ENCODE measurements around the gene FBXO31. TPM values are rescaled to one million over a fixed set of nuclear protein-coding genes. Genes with fewer than 3 reads are reported as not detected.
"Not testable (repeated sequence)": the region's sequence is repeated elsewhere in the genome, so short reads cannot be mapped to it uniquely, and the experiment has no call there.

Gene FBXO31
- total RNA-seq, 1 experiment from 2014 or later = 40.4 TPM

DNA sequence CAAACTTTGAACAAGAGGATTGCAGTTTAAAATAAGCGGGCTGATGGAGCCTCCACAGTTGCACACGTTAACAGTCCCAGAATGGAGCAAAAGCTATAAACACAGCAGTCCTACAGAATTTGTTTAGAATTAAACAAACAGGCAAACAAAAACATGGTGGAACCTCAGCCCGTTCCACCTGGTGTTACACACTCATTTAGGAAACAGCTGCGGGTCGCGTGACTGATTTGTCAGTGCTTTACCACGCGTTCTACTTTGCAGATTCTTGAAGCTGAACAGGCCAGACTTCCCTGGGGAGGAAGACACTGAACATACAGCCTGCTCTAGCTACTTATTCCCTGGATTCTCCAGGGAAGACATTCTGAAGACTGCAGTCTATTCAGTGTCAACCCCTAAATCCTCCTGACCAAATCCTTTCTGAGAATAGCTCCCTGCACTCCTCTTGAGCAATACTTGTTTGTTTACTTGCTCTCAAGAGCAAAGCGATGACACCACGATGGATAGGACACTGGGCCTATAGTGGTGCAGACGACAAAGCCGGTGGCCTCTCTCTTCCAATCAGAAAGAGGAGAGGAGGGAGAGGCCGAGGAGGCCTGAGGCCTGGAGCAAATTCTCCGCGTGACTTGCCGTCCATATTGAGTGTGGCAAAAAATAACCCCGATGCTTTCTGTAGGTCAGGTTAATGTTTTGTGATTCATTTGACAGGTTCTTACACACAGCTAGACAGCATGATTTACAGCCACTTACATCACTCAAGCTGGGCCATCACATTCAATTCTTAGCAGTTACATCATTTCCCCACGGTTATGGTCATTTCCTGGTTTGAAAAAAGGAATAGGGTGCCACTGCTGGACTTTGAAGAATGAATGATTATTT, 4.6 kb upstream of the FBXO31 start:
- Mint-ChIP-seq H3K27me3 (ENCODE audit: unreplicated experiment) (no peaks in the 10 kb centered on the region), H3K9me3 (ENCODE audit: low read depth, unreplicated experiment) (no peaks in the 10 kb centered on the region), H3K36me3 (ENCODE audit: insufficient read depth, unreplicated experiment) (peaks cover 71% of the 10 kb centered on the region), H3K27ac (ENCODE audit: unreplicated experiment) (peak overlapping the region; percentile 95), H3K4me3 (ENCODE audit: low read depth, unreplicated experiment) (peak overlapping the region; percentile 55), H3K4me1 (ENCODE audit: low read depth, unreplicated experiment) (peaks cover 32% of the 10 kb centered on the region)
- TF ChIP-seq CTCF (IDR thresholded peaks at IDR 0.05; ENCODE audit: unreplicated experiment) = no peak
- TSS peak; percentile 37 for BruUV-seq (replicated peaks)
- CTCF ChIA-PET = interaction anchor here (0.9 to 1.2 kb wide), 2 partner anchors 19 to 194 kb away, joined by 4 to 5 read pairs; no protein-coding TSS in a partner anchor
- intact Hi-C loops (cut with micrococcal nuclease; ENCODE audit: unreplicated experiment) = no loop called here
- peak; percentile 95 for DNase-seq

GRCh38 chr16:87384875-87385167, 1.2 kb upstream of the FBXO31 start:
- intact Hi-C loops (cut with micrococcal nuclease; ENCODE audit: unreplicated experiment); DNase-seq; H3K27me3 Mint-ChIP-seq (ENCODE audit: unreplicated experiment); H3K9me3 Mint-ChIP-seq (ENCODE audit: low read depth, unreplicated experiment); BruUV-seq (replicated peaks); H3K27ac Mint-ChIP-seq (ENCODE audit: unreplicated experiment): not testable (repeated sequence)
- peaks cover 57% of the 10 kb centered on the region for H3K4me1 Mint-ChIP-seq (ENCODE audit: low read depth, unreplicated experiment)
- peaks cover 60% of the 10 kb centered on the region for H3K36me3 Mint-ChIP-seq (ENCODE audit: insufficient read depth, unreplicated experiment)
- CTCF ChIA-PET = interaction anchor here (0.6 to 2.1 kb wide), 2 partner anchors 56 to 68 kb away, joined by 3 to 9 read pairs; partner anchors contain the start of gene C16orf95
- H3K4me3 Mint-ChIP-seq (ENCODE audit: low read depth, unreplicated experiment) = peak overlapping the region; percentile 90

DNA sequence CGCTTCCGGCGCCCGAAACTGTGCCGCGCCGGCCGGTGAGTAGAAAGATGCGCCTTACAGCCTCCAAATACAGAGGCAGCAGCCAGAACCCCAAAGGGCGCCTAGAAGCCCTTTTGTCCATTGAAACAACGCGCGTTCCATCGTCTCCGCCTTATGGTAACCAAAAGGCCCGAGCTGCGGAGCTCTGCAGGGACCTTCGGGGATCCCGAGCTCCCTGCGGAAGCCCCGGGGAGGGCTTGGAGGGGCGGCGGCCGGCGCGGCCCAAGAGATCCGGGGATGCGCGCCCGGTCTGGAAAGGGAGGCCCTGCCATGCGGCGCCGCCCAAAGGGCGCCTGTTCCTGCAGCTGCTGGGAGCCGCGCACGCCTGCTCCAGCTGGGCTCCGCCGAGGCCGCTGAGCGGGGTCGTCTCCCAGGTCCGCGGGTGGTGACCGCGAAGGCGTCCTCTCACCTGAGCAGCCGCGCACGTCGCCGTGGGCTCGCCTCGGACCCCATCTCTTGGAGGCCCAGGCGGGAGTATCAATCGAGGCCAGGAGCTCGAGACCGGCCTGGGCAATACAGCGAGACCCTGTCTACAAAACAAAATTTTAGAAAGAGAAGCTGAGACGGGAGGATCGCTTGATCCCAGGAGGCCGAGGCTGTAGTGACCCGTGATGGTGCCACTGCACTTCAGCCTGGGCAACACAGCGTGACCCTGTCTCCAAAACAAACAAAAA, 742 bp upstream of the FBXO31 start:
- H3K4me1 Mint-ChIP-seq (ENCODE audit: low read depth, unreplicated experiment) = peaks cover 52% of the 10 kb centered on the region

DNA sequence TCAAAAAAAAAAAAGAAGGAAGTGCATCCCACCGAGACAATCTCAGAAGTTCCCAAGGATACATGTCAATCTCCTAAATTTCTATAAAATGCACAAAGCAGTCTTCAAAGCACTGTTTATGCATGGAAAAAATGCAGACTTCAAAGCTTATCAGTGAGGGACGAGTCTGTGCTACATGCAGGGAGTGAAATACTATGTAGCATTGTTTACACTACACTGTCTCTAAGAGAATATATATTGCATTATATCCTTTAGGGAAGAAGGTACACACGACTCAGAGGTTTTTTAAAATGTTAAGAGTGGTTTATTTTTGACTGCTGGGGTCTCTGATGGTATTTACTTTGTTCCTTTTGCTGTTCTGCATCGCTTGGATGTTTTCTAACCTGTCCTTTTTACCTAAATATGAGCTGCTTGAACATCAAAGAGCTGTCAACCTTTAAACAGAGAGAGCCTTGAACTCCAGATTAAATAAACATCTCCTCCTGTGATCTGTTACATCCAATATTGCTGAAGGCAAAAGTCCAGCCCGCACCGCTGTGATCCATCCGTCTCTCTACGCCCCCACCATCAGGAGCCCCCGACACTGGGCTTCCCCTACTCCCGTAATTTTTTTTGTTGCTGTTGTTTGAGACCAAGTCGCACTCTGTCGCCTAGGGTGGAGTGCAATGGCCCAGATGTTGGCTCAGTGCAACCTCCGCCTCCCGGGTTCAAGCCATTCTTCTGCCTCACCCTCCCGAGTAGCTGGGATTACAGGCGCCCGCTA, 1.4 kb downstream of the FBXO31 start:
- BruUV-seq (replicated peaks) = no TSS peak
- CTCF ChIA-PET = interaction anchor here (0.8 to 2.2 kb wide), 4 partner anchors 13 to 33 kb away, joined by 3 to 10 read pairs (median 5); no protein-coding TSS in a partner anchor
- peaks cover 36% of the 10 kb centered on the region for H3K4me1 Mint-ChIP-seq (ENCODE audit: low read depth, unreplicated experiment)
- peaks cover 41% of the 10 kb centered on the region for H3K36me3 Mint-ChIP-seq (ENCODE audit: insufficient read depth, unreplicated experiment)
- peak overlapping the region; percentile 28 for H3K27ac Mint-ChIP-seq (ENCODE audit: unreplicated experiment)
- H3K4me3 Mint-ChIP-seq (ENCODE audit: low read depth, unreplicated experiment) = peak overlapping the region; percentile 90
- intact Hi-C loops (cut with micrococcal nuclease; ENCODE audit: unreplicated experiment) = no loop called here
- no peaks in the 10 kb centered on the region for H3K27me3 Mint-ChIP-seq (ENCODE audit: unreplicated experiment)
- H3K9me3 Mint-ChIP-seq (ENCODE audit: low read depth, unreplicated experiment) = no peaks in the 10 kb centered on the region
- TF ChIP-seq CTCF (IDR thresholded peaks at IDR 0.05; ENCODE audit: unreplicated experiment) = no peak
- no peak for DNase-seq

More for the DNA sequence above, 742 bp upstream of the FBXO31 start:
- CTCF ChIA-PET = interaction anchor here (0.6 to 2.2 kb wide), 7 partner anchors 10 to 252 kb away, joined by 3 to 10 read pairs (median 4); partner anchors contain the start of gene C16orf95
- peak; percentile 65 for DNase-seq
- no peak for TF ChIP-seq CTCF (IDR thresholded peaks at IDR 0.05; ENCODE audit: unreplicated experiment)
- no peaks in the 10 kb centered on the region for H3K27me3 Mint-ChIP-seq (ENCODE audit: unreplicated experiment)
- intact Hi-C loops (cut with micrococcal nuclease; ENCODE audit: unreplicated experiment) = no loop called here
- BruUV-seq (replicated peaks) = TSS peak; percentile 30
- H3K27ac Mint-ChIP-seq (ENCODE audit: unreplicated experiment) = peak overlapping the region; percentile 100
- H3K36me3 Mint-ChIP-seq (ENCODE audit: insufficient read depth, unreplicated experiment) = peaks cover 55% of the 10 kb centered on the region
- peak overlapping the region; percentile 90 for H3K4me3 Mint-ChIP-seq (ENCODE audit: low read depth, unreplicated experiment)
- H3K9me3 Mint-ChIP-seq (ENCODE audit: low read depth, unreplicated experiment) = no peaks in the 10 kb centered on the region
